ENCODE data around the gene UBE2O. TPM values are rescaled to one million over a fixed set of nuclear protein-coding genes. Genes with fewer than 3 reads are reported as not detected.

The UBE2O gene
- 19.2 and 24.7 TPM in 2 replicates for total RNA-seq (2014; rRNA removed; shearing (Covaris generic))

DNA sequence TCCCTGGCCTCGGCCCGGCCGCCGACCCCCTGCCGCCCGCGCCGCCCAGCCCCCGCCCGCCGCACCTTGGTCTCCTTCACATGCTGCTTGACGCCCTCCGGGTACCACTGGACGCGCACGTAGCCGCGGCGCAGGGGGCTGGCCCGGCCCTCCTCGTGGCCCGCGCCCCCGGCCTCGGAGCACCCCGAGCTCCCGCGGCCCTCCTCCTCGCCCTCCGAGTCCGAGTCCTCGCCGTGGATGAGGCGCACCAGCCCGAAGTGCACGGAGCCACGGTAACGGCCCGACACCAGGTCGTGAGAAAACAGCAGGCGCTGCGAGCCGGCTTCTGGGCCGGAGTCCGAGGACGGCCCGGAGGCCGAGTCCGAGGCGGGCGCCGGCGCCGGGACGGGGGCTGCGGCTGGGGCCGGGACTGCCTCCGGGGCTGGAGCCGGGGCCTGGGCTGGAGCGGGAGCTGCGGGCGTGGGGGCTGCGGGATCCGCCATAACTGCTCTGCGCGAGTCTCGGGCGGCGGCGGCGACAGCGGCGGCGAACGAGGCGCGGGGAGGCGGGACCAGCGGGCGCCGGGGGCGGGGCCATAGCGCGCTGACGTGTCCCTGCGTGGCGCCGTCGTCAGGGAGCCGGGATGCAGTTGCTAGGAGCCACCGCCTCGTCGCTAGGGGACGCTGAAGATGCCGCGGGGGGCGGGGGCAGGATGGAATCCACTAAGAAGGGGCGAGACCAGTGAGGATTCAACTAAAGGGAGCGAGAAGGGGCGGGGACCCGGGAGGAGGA is at the start of gene UBE2O:
UBE2O (minus strand) TSS at position 493 of the 771 bp plus-strand sequence; CDS start at position 482, 11 bp downstream.
- DNase-seq (ENCODE audit: low read depth), result peak; percentile 93

GRCh38 chr17:76501827-76502307 is 48.9 kb upstream of the UBE2O start:
- DNase-seq (ENCODE audit: low read depth), result no peak

DNA sequence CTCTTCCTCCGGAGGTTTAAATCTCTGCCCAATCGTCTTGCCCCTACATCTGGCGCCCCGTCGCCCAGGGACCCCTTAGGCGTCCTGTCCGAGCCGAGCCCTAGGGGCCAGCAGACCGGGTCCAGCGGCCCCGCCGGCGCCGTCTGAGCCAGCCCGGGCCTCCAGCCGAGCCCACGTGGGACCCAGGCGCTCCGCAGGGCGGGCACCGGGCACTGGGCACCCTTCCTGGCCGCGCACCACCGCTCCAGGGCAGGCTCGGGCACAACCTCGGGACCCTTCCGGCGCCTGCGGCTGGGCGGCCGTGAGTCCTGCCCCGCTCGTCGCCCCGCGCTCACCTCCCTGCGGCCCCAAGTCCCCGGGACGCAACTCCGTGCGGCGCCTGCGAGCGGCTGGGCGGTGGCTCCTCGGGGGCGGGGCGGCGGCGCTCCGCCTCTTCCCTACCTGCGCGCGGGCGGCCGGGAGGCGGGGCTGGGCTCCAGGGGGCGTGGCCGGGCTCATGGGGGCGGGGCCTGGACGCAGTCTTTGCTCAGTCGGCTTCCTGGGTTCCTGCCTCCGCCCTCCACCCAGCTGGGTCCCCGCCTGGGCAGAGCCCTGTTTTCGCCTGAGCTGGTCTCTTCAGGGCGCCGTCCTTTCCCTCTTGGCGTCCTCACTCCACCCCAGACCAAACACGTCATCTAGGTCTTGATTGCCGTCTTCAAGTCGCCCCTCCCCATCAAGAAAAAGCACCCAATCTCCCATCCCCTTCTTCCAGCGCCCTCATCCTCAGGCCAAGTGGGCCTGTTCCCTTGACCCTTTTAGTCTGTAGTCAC is 48.3 kb upstream of the UBE2O start, which contains the start of gene RHBDF2:
RHBDF2 (minus strand) TSS at position 406 of the 809 bp plus-strand sequence. CDS start 19,899 bp downstream, outside the sequence.
- DNase-seq (ENCODE audit: low read depth), result peak; percentile 85

DNA sequence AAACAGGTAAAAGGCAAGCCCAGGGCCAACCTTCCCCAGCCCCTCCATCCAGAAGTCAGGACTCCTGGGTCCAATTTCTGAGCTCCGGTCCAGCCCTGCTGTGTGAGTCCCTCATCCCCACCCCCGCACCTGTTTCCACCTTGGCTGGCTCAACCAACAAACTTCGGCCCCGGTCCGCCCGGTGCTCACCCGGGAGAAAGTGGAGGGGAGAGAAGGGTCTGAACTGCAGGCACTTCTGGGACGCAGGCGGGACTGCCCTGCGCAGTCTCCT is 47.7 kb upstream of the UBE2O start:
- DNase-seq (ENCODE audit: low read depth), result no peak

GRCh38 chr17:76500074-76500746 is 47.3 kb upstream of the UBE2O start:
- no peak for DNase-seq (ENCODE audit: low read depth)

DNA sequence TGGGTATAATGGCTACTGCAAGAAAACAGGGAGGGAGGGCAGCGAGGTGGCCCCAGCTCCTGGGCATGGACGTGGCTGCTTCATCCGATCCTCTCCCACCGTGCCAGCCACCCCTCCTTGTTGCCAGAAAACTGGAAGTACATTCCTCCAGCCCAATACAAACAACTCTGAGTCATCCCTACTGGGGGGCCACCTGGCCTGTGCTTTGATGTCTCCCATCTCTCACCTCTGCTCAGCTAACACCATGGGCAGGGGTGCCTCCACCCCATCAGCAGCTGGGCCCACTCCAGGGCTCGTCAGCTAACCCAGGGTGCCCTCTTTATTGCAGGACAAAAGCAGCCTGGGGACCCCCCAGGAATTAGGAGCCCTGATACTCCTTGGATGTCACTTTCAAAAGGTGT is 46.3 kb upstream of the UBE2O start:
- DNase-seq (ENCODE audit: low read depth), result peak; percentile 72

GRCh38 chr17:76498876-76499251 is 45.9 kb upstream of the UBE2O start:
- no peak for DNase-seq (ENCODE audit: low read depth)

DNA sequence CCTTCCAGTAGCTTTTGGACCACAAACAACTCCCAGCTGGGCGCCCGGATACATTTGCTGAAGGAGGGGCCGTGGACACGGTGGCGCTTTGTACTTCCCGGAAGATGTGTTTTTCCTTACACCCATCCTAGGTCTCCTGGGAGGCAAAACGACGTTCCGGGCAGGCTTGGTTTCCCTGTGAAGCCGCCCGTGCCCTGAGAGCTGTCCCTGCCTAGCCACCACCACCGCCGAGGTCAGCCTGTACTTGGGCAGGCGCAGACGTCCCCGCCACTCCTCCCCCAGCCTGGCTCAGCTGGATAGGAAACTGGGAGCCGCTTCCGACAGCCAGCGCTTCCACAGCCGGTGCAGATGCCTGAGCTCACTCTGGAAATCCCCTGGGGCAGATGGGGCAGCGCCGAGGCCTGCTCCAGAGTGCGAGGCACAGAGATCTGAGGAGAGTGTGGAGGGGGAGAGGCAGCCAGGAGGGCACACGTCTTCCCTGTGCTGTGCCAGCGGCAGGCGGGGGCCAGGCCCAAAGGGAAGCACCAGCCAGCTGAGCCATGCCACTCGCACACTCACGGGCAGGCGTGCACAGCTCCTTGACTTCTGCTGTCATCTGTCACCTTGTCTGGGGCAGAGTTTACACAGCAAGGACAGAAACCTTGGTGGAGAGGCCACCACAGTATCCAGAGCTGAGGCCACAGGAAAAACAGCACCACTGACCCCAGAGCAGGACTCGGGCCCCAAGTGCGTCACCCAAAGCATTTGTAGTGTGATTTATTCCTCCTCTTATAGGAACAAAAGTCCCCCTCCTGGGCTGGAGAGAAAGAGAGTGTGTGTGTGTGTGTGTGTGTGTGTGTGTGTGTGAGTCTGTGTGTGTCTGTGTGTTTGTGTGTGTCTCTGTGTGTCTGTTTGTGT is 45.3 kb upstream of the UBE2O start:
- DNase-seq (ENCODE audit: low read depth), result peak; percentile 96

DNA sequence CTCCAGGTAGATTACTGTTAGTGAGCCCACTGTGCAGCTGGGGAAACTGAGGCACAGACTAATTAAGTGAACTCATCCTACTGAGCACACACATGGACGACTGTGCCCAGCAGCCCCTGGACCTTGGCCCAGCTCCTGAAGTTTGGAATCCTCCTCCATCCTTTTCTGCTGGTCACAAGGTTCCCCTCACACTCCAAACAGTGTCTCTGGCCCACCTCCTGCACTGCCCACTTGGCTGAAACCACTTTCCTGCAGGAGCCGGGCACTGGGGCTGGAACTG is 44.7 kb upstream of the UBE2O start:
- DNase-seq (ENCODE audit: low read depth), result no peak

DNA sequence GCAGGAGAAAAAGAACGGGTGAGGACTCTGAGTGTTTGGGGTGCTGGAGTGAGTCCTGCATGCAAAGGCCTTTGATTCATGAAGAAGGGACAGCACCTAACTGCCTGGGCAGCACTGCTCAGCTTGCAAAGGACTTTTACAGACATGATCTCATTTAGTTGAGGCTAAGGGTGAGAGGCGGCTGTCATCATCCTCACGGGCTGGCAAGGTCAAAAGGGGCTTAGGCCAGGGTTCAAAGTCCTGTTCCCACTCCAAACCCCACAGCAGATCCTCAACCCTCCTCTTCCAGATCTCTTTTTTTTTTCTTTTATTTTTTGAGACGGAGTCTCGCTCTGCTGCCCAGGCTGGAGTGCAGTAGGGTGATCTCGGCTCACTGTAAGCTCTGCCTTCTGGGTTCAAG is 43.5 kb upstream of the UBE2O start:
- DNase-seq (ENCODE audit: low read depth), result no peak

DNA sequence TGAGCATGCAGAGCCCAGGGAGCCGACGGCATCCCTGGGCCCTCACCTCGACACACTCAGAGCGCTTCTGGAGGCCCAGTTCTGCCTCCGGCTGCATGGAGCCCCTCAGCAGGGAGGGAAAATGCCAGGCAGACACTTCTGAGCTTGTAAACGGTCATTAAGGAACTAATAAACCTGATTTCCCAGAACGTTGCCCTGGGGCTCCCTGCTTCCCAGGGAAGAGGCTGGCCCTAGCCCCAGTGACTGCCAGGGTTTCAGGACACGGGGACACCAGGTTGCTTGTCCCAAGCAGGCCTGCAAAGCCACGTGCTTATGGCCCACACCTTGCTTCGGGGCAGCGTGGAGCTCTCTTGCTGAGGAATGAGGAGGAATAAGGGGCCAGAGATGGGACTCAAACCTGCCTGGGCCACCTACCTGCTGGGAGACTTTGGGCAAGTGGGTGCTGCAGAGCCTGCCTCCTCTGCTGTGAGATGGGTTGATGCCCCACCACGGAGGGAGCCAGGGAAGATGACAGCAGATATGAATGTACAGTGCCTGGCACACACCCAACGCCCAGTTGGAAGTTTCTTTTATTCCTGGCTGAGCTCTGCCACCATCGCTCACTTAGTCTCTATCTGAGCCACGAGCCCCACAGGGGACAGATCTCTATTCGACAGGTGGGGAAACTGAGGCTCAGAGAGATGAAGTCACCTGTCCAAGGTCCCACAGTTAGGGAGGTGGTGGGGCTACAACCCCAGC is 42.9 kb upstream of the UBE2O start:
- no peak for DNase-seq (ENCODE audit: low read depth)

DNA sequence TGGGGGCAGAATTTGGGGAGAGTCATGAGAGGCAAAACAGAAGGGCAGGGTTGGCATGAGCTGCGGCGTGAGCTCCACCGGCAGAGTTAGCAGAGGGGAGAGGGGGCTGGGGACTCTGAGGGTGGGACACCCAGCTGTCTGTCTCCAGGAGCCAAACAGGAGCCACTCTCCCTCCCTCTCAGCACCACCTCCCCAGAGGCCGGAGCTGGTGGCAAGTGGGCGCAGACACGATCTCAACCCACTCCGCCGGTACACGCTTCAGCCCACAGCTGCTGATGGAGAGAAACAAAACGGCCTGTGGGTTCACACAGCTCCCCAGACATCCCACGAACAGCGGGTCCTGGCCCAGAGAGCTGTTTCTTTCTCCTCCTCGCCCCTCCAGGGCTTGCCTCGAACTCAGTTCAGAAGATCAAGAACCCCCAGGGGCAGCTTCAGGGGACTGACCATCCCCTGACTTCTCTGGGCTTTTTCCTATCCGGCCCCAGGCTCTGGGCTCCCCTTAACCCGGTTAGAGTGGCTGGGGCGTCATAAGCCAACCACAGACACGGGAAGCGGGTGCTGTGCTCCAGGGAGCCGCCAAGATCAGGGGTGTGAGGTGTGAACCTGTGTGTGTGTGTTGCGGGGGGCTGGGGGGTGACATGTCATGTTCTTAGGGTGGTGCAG is 40.7 kb upstream of the UBE2O start:
- DNase-seq (ENCODE audit: low read depth), result no peak

DNA sequence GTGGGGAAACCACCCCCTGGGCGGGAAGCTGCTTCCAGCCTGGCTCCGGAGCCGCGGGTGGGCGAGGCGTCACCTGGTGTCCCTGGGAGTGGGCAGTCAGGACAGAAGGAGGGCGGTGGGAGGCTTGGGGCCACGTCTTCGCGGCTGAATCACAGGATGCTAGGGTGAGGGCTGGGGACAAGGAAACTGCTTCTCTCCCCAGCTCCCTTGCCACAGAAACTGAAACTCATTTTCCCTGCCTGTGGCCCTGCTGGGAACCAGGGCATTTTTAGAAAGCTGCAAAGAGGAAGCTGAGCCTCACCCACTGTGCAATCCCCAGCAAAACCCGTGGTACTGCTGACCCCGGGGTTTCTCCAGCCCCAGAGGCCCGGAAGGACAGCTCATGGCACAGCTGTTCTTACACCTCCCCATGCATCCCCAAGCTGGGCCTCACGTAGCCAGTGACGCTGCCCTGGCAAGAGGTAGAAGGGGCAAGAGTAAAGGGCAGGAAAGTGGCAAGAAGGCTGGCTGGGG is 40.1 kb upstream of the UBE2O start:
- DNase-seq (ENCODE audit: low read depth), result peak; percentile 83

GRCh38 chr17:76492123-76492988 is 39.4 kb upstream of the UBE2O start:
- no peak for DNase-seq (ENCODE audit: low read depth)

DNA sequence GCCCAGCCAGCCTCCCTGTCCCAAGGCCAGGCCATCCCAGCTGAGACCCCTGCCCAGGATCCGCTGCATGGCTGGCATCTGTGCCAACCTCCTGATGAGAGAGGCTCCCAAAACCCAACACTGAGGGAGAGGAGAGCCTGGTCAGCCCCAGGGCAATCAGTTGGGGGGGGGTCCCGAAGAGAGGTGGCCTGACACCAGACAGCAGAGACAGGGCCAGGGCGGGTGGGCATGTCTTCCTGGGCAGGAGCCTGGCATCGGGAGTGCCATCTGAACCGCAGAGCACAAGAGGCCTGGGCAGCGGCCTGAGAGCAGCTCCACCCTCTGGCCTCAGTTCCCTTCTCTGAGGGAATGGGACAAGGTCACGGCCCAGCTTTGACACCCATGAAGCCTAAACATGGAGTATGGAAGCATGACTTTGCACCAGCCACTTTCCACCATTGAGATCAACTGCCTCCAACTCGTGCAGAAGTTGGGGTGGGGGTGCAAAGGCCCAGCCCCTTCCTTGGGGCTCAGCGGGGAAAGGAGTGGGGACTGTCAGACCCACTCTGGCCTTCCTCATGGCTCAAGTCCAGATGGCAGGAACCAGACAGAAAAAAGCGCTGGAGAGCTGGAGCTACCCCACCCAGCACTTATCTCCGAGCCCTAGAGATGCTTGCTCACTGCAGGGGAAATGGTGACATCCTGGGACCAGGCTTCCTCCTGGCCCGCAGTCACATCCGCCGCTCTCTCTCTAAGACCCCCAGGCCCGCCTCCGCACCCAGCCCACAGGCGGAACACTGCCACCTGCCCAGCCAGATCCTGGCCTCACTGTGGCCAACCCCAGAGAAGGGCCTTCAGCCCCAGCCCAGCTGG is 38.5 kb upstream of the UBE2O start:
- DNase-seq (ENCODE audit: low read depth), result no peak

DNA sequence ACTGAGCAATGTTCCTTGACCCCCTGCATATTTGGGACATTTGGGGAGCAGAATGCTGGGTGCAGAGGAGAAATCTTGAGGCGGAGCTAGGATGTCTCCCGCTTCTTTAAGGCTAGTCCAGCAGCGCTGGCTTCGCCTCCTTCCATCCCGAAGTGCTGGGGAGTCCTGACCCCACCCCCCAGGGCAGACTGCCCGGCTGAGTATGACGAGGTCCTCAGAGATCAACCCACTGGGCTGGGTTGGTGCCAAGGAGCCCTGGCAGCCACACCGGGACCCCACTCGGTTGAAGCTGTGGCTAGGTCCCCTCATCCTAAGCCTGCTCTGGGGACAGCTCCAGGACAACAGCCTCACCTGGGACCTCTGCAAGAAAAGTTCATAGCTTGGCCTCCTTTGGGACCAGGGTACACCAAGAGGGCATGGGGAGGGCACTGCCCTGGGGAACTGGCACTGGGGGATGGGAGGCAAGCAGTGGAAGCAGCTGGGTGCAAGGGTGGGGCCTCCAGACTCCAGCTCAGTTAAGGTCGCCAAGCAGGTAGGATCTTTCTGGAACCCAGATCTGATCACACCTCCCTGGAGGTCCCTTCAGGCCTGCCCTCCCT is 37.3 kb upstream of the UBE2O start:
- no peak for DNase-seq (ENCODE audit: low read depth)

DNA sequence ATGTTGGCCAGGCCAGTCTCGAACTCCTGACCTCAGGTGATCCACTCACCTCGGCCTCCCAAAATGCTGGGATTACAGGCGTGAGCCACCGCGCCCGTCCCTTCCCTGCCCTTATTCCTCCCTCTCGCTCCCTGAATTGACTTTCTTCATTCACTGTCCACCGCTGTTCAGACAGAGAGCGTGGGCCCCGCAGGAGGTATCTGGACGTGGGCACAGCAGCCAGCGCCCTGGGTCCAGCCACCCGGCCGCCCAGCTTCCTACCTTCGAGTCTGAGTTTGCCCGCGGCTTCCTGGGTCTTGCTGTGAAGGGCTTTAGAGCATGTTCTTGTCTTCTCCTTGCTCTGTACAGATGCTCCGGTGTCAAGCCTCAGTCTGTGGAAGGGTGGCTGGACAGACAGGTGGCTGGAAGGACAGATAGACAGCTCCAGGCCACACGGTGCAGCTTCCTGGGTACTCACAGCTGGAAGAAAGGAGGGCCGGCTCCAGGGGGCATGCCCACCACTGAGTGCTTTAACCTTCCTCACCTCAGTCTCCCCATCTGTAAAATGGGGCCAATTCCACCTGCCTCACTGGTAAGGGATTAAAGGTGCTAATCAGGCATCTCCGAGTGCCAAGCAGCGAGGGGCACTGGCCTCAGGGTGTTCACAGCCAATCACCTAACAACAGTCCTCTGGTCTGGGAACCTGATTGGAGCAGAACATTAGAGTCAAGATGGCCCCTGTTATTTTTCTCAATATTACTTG is 34.7 kb upstream of the UBE2O start:
- no peak for DNase-seq (ENCODE audit: low read depth)
